Activated CD8-positive, alpha-beta T cell treated with anti-CD3 and anti-CD28 coated beads, Interleukin-2, amount 10 ng/mL, durations not matched to agents 7 days and 5 days (primary cell): Measurements from ENCODE around the gene RHOB. TPM values are rescaled to one million over a fixed set of nuclear protein-coding genes. Genes with fewer than 3 reads are reported as not detected.

Experiments
- ATAC-seq: fragments of 150-1000 bp; cut with Tn5 transposase; one replicate; pipeline ENCODE4 v1.10.0; 2021; ENCODE audit warnings: moderate library complexity
- CTCF ChIA-PET: fragments of 350-600 bp; sonication (Branson Sonifier 250); formaldehyde crosslinking; loops from one replicate; lab custom pipeline; 2021; ENCODE audit warnings: antibody characterized with exemption; lab: Charles Lee
- POLR2A ChIA-PET: fragments of 350-600 bp; sonication (Branson Sonifier 250); formaldehyde crosslinking; loops from one replicate; lab custom pipeline; 2021; ENCODE audit warnings: antibody characterized with exemption; lab: Charles Lee
- DNase-seq: peaks from one replicate; pipeline ENCODE4 v3.0.0-alpha.2; 2020
- H3K27ac Mint-ChIP-seq: one replicate; pipeline ENCODE4 v1.8.0; 2021; ENCODE audit warnings: mild to moderate bottlenecking, mixed read lengths
- H3K27me3 Mint-ChIP-seq: one replicate; pipeline ENCODE4 v1.8.0; 2021; ENCODE audit warnings: low read depth, mixed read lengths
- H3K36me3 Mint-ChIP-seq: one replicate; pipeline ENCODE4 v1.8.0; 2021; ENCODE audit warnings: low read depth, mixed read lengths
- H3K4me1 Mint-ChIP-seq: one replicate; pipeline ENCODE4 v1.8.0; 2021; ENCODE audit warnings: low read depth, mixed read lengths
- H3K4me3 Mint-ChIP-seq: one replicate; pipeline ENCODE4 v1.8.0; 2021; ENCODE audit warnings: mild to moderate bottlenecking, mixed read lengths
- H3K9me3 Mint-ChIP-seq: one replicate; pipeline ENCODE4 v1.8.0; 2022; ENCODE audit warnings: mixed read lengths; ENCODE audit not compliant: insufficient read depth
- total RNA-seq, 2 experiments: library from RNA; stranded (reverse); gene quantifications; one replicate each; pipeline ENCODE4 v1.2.3, GENCODE V29; 2021

RHOB gene
- total RNA-seq, 2 experiments from 2014 or later = 1.2 to 1.3 TPM

DNA sequence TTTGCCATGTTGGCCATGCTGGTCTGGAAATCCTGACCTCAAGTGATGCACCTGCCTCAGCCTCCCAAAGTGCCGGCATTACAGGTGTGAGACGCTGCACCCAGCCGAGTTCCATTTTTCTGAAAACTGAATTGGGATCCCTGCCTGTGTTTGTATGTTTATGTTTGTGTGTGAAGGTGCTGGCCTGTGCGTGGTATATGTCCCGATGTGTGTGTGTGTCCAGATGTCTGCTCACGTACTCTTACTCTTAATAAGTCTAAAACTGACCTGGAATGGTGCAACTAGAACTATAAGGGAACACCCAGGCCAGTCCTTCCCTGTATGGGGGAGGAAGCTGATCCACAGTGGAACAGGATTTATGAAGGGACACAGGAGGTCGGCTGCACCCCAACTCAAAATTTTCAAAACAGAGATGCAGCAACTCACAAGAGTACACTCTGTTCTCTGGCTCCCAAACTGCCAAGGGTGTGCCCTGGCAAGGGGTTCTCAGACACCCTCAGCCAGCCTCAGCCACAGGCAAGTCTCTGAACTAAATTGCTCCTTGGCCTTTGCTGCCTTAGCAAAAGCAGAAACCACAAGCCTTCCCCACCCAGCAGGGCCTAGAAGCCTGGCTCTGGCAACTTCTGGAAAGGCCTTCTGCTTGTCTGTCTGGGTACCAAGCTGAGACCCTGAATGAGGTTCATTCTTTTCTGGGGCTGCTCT, 36.5 kb downstream of the RHOB start:
- ATAC-seq (no peak), DNase-seq (no peak)
- Mint-ChIP-seq H3K9me3 (no peaks in the 10 kb centered on the region), H3K4me1 (no peaks in the 10 kb centered on the region), H3K27ac (no peak overlapping the region), H3K4me3 (no peak overlapping the region), H3K27me3 (peaks cover 4% of the 10 kb centered on the region), H3K36me3 (no peaks in the 10 kb centered on the region)
- ChIA-PET POLR2A (no interaction called here), CTCF (no interaction called here)

DNA sequence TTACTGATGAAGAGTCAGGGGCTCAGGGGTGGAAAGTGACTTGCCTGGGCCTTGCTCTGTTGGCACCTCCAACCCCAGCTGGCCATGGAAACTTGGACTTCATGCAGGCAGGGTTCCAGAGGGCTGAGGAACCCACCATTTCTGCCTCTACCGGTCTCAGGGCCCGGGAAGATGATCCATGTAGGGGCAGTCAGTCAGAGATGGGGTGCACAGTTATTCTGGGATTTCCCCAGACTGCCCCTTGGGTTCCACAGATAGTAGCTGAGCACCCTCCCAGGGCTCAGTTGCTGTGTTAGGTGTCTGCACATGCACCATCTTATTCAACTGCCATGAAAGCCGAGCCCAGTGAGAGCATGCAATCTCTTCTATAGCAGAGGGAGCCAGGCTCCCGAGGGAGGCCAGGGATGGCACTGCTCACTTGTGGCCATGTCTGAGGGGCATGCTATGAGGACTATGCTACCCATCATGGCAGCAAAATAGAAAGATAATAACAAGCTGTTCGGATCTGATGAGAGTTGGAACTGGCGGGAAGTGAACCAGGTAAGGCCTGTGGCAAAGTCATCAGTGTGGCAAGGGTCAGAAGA, 37.3 kb downstream of the RHOB start:
- CTCF ChIA-PET = no interaction called here
- no peak for ATAC-seq
- no peak for DNase-seq
- Mint-ChIP-seq H3K4me3 (no peak overlapping the region), H3K4me1 (no peaks in the 10 kb centered on the region), H3K36me3 (no peaks in the 10 kb centered on the region), H3K27ac (no peak overlapping the region), H3K27me3 (peaks cover 4% of the 10 kb centered on the region), H3K9me3 (no peaks in the 10 kb centered on the region)
- POLR2A ChIA-PET = interaction anchor here (0.7 kb wide), 1 partner anchor 9 kb away, joined by 3 read pairs; no protein-coding TSS in a partner anchor

DNA sequence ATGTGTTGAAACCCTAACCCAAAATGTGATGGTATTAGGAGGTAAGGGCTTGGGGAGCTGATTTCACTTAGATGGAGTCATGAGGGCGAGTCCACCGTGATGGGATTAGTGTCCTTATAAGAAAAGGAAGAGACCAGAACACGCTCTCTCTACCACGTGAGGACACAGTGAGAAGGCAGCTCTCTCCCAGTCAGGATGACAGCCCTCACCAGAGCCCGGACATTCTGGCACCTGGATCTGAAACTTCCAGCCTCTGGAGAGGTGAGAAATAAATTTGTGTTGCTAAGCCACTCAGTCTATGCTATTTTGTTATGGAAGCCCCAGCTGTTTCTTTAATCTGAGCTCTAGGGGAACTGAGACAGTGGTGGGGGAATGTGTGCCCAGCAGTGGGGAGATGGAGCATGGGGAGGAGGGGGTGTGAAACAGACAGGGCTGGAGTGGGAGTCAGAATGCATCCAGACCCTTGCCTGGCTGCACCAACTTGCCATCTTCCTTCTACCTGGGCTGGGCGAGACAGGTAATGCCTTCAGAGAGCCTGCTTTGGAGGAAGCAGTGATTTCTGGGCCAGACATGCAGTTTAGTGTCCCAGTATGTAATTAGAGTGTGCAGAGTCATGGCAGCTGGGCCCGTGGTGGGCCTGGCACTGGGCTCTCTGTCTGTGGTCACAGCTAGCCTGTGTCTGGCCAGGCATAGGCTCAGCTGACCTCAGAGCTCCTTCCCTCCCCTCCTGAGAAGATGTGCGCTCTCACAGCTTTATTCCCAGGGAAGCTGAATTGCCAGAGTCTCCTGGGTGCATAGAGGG, 38.1 kb downstream of the RHOB start:
- DNase-seq (no peak), ATAC-seq (no peak)
- POLR2A ChIA-PET = no interaction called here
- CTCF ChIA-PET = no interaction called here
- Mint-ChIP-seq H3K36me3 (no peaks in the 10 kb centered on the region), H3K9me3 (no peaks in the 10 kb centered on the region), H3K27ac (no peak overlapping the region), H3K4me1 (no peaks in the 10 kb centered on the region), H3K4me3 (no peak overlapping the region), H3K27me3 (peaks cover 4% of the 10 kb centered on the region)

DNA sequence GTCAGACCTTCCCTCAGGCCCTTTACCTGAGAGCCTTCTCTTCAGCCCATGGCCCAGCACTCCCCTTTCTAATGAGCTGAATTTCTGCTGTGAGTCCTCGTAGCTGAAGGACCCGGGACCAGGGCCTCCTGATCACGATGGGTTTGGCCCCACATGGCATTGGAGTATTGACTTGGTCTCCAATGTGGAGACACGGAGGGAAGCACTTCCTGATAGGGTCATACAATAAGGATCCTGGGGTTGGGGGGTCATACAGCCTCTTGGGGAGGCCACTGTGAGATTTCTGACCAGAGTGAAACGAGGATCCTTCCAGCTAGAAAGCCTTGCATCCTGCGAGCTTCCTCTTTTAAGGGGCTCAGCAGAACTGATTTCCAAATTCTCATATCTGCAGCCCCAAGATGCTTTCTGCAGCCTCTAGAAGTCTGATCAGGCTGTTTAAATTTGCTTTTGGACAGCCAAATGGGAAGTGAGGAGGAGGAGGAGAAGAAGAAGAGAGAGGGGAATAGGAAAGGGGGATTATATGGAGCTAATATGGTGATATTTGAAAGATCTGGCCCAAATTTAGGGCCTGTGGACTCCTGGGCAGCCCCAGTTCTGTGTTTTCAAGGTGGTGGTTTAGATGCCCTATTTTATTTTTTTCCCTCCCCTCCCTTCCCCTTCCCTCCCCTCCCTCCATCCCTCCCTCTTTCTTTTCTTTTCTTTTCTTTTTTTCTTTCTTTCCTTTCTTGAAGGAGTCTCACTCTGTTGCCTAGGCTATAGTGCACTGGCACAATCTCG, 38.9 kb downstream of the RHOB start:
- POLR2A ChIA-PET = no interaction called here
- H3K27me3 Mint-ChIP-seq = peaks cover 4% of the 10 kb centered on the region
- no peak for ATAC-seq
- H3K36me3 Mint-ChIP-seq = no peaks in the 10 kb centered on the region
- DNase-seq = no peak
- H3K27ac Mint-ChIP-seq = no peak overlapping the region
- no peaks in the 10 kb centered on the region for H3K9me3 Mint-ChIP-seq
- H3K4me3 Mint-ChIP-seq = no peak overlapping the region
- no peaks in the 10 kb centered on the region for H3K4me1 Mint-ChIP-seq
- CTCF ChIA-PET = no interaction called here

DNA sequence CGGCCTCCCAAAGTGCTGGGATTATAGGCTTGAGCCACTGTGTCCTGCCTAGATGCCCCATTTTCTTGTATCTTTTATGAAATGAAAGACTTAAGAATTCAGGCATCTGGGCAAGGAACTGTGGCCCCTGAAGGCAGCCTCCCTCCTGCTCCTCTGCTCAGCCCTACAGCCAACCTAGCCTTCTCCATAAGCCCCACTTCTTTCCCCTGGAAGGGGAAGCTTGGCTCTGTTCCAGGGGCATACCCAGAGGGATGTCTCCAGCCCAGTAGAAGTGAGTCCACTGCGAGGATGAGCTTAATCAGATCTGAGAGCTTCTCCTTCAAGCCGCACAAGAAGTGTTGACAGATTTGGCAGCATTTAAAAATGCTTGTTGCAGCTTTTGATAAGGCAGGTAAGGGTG, 39.7 kb downstream of the RHOB start:
- H3K4me3 Mint-ChIP-seq = no peak overlapping the region
- POLR2A ChIA-PET = no interaction called here
- H3K4me1 Mint-ChIP-seq = no peaks in the 10 kb centered on the region
- CTCF ChIA-PET = interaction anchor here (0.6 kb wide), 1 partner anchor 42 kb away, joined by 3 read pairs; no protein-coding TSS in a partner anchor
- H3K36me3 Mint-ChIP-seq = no peaks in the 10 kb centered on the region
- H3K9me3 Mint-ChIP-seq = no peaks in the 10 kb centered on the region
- H3K27me3 Mint-ChIP-seq = peaks cover 4% of the 10 kb centered on the region
- DNase-seq (no peak), ATAC-seq (no peak)
- H3K27ac Mint-ChIP-seq = no peak overlapping the region

DNA sequence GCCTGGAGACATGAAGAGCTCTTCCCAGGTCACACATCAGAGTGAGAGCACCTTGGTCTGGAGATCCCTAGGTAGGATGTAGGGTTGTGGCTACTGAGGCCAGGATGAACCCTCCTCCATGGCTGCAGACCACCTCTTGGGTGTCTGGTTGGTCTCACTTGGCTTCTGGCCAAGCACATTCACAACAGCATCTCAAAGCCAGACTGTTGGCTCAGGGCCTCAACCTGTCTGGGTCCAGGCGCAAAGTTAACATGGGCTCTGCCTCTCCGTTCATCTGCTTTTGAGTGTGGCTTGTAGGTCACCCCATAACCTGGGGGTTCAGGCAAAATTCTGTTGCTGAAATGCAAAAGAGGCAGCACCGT, 40.1 kb downstream of the RHOB start:
- ChIA-PET CTCF (interaction anchor here (0.6 kb wide), 1 partner anchor 43 kb away, joined by 3 read pairs; no protein-coding TSS in a partner anchor), POLR2A (no interaction called here)
- DNase-seq (no peak), ATAC-seq (no peak)
- no peaks in the 10 kb centered on the region for H3K9me3 Mint-ChIP-seq
- no peak overlapping the region for H3K27ac Mint-ChIP-seq
- H3K4me1 Mint-ChIP-seq = no peaks in the 10 kb centered on the region
- H3K36me3 Mint-ChIP-seq = no peaks in the 10 kb centered on the region
- H3K27me3 Mint-ChIP-seq = peaks cover 3% of the 10 kb centered on the region
- no peak overlapping the region for H3K4me3 Mint-ChIP-seq

DNA sequence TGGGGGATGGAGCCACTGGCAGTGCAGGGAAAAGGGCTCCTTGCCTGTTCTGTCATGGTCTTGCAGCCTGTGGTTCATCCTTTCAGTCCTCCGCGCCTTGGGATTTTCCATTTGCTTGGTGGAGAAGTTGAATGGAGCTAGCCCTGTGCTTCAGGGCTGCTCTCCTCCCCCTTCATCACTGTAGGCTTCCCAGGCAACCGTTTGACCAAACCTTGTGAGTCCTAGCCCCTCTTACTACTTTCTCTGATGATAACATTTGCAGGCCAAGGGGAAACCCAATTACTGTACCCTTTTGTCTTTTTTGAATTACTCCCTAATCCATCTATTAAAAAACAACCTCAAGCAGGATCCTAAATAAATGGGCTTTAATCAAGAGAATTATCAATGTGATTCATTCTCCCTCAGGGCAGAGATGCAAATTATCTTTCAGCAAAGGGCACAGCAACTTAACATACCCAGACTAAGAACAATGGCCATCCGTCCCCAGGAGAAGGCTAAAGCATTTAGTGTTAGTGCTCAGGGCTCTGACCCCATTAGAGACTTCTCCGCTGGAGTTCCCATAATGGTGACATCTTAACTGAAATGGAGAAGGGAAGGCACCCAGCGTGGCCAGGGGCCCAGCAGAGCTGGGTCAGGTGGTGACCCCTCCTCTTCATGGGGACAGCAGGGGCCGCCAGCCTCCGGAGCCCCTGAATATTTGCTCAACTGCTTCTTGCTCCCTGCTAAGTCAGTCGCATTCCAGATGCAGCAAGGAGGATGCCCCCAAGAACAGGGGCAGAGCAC, 40.7 kb downstream of the RHOB start:
- Mint-ChIP-seq H3K27me3 (no peaks in the 10 kb centered on the region), H3K27ac (no peak overlapping the region), H3K36me3 (no peaks in the 10 kb centered on the region), H3K9me3 (no peaks in the 10 kb centered on the region), H3K4me3 (no peak overlapping the region), H3K4me1 (no peaks in the 10 kb centered on the region)
- no peak for DNase-seq
- ChIA-PET CTCF (no interaction called here), POLR2A (no interaction called here)
- no peak for ATAC-seq

DNA sequence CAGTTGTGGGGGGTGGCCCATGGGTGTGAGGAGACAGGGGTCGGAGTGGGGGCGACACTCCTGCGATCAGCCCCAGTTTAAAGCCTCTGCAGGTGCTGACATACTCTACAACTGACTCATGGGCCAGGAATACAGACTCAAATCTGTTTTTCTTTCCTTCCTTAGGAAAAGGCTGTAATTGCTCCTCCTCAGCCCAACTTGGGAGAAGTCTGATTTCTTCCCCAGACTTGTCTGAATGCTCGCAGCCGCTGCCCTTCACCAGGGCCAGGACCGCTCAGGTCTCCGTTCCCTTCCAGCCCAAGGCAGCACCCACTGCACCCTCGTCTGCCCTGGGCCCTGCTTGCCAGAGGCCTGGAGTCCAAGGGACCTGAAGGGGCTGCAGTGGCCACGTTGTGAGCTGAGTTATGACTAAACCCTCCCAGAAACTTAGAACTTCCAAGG, 41.3 kb downstream of the RHOB start:
- Mint-ChIP-seq H3K27me3 (no peaks in the 10 kb centered on the region), H3K27ac (no peak overlapping the region), H3K4me1 (no peaks in the 10 kb centered on the region), H3K36me3 (no peaks in the 10 kb centered on the region), H3K9me3 (no peaks in the 10 kb centered on the region), H3K4me3 (no peak overlapping the region)
- ATAC-seq = no peak
- ChIA-PET POLR2A (no interaction called here), CTCF (no interaction called here)
- DNase-seq = no peak

DNA sequence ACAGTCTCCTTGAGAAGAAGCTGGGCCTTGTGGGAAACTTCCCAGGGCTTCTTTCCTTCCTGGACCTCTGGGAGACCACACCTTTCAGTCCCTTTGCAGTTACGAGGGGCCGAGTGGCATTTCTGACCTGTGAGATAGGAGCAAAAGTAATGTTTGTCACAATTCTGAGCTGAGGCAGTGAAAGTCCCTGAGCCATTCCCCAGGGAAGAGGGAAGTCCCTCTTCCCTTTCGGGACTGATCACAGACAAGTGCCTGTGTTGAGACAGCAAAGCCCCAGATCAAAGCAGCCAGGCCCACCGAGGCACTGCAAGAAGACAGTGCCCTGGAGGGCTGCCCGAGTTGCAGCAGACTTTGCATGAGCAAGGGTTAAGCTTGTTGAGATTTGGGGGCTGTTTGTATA, 41.9 kb downstream of the RHOB start:
- DNase-seq (no peak), ATAC-seq (no peak)
- H3K4me3 Mint-ChIP-seq = no peak overlapping the region
- no peak overlapping the region for H3K27ac Mint-ChIP-seq
- peaks cover 2% of the 10 kb centered on the region for H3K27me3 Mint-ChIP-seq
- ChIA-PET POLR2A (no interaction called here), CTCF (no interaction called here)
- H3K9me3 Mint-ChIP-seq = no peaks in the 10 kb centered on the region
- no peaks in the 10 kb centered on the region for H3K36me3 Mint-ChIP-seq
- no peaks in the 10 kb centered on the region for H3K4me1 Mint-ChIP-seq

DNA sequence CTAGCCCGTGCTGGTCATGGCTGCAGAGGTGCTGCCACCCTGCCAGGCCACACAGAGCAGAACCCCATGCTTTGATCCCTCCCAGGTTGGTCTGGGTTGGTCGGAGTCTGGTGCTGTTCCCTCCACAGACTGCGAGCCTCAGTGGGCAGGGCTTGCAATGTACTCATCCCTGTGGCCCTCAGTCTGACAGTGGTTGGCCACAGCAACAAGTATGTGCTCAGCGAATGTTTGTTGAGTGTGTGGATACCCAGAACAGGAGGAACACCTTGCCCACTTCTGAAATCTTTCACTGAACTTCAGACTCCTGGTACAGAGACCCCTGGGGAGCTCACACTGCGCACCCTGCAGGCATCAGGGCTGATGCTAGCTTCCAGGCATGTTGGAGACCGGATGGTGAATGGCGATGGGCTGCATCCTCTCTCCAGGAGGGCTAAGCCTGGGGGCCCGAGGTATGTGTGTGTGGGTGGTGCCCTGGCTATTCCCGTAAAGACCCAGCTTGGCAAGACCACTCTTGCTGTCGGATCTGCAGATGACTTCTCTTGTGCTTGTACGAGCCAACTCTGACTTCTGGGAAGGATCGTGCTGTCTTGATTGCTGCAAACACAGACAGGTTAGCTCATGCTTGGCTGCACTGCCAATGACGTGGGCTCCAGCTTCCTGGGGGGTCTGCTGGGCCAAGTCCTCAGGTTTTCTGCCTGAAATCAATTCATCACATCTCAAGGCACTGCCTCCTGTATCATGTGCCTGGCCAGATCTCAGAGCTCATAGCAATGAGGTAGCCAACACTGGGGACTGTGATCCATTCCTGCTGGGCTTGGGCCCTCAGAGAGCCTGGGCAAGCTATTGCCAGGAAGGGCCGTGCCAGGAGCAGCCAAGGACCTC, 43.7 kb downstream of the RHOB start:
- ATAC-seq = no peak
- H3K27ac Mint-ChIP-seq = no peak overlapping the region

More for the DNA sequence above, 43.7 kb downstream of the RHOB start:
- no peaks in the 10 kb centered on the region for H3K36me3 Mint-ChIP-seq
- ChIA-PET CTCF (no interaction called here), POLR2A (no interaction called here)
- peaks cover 2% of the 10 kb centered on the region for H3K27me3 Mint-ChIP-seq
- H3K4me3 Mint-ChIP-seq = no peak overlapping the region
- DNase-seq = no peak
- no peaks in the 10 kb centered on the region for H3K9me3 Mint-ChIP-seq
- no peaks in the 10 kb centered on the region for H3K4me1 Mint-ChIP-seq
